ENCODE measurements around the gene PAIP2.

GRCh38 chr5:139410121-139410992 lies 68.7 kb downstream of the PAIP2 start:
- TF ChIP-seq CTCF (IDR thresholded peaks at IDR 0.05) (no peak), POLR2A (IDR thresholded peaks at IDR 0.05) (no peak)
